Measurements from ENCODE around the gene FSCN2.

The FSCN2 gene

GRCh38 chr17:81487487-81488275 lies 40.5 kb upstream of the FSCN2 start:
- DNase-seq (ENCODE audit: low spot score), result peak; percentile 98
- TF ChIP-seq CTCF (IDR thresholded peaks at IDR 0.05; ENCODE audit: borderline replicate concordance, control extremely low read depth, extremely low read depth, insufficient read depth, missing control alignments), result no peak
- in situ Hi-C loops (cut with MboI; ENCODE audit: low sequenced_read_pairs, unreplicated experiment), result loop anchor here (10.0 kb wide), 1 partner anchor 233 kb away; no protein-coding TSS in a partner anchor

- no peak for DNase-seq (ENCODE audit: low spot score)
- in situ Hi-C loops (cut with MboI; ENCODE audit: low sequenced_read_pairs, unreplicated experiment), result loop anchor here (10.0 kb wide), 1 partner anchor 234 kb away; no protein-coding TSS in a partner anchor
These were observed 39.8 kb upstream of the FSCN2 start for GRCh38 chr17:81488276-81488860.

GRCh38 chr17:81489012-81489997 lies 38.9 kb upstream of the FSCN2 start:
- in situ Hi-C loops (cut with MboI; ENCODE audit: low sequenced_read_pairs, unreplicated experiment), result loop anchor here (10.0 kb wide), 1 partner anchor 235 kb away; no protein-coding TSS in a partner anchor
- no peak for DNase-seq (ENCODE audit: low spot score)
- no peak for TF ChIP-seq CTCF (IDR thresholded peaks at IDR 0.05; ENCODE audit: borderline replicate concordance, control extremely low read depth, extremely low read depth, insufficient read depth, missing control alignments)

More at GRCh38 chr17:81488276-81488860, 39.8 kb upstream of the FSCN2 start:
- TF ChIP-seq CTCF (IDR thresholded peaks at IDR 0.05; ENCODE audit: borderline replicate concordance, control extremely low read depth, extremely low read depth, insufficient read depth, missing control alignments), result no peak

- no peak for TF ChIP-seq CTCF (IDR thresholded peaks at IDR 0.05; ENCODE audit: borderline replicate concordance, control extremely low read depth, extremely low read depth, insufficient read depth, missing control alignments)
- in situ Hi-C loops (cut with MboI; ENCODE audit: low sequenced_read_pairs, unreplicated experiment), result loop anchor here (10.0 kb wide), 1 partner anchor 235 kb away; no protein-coding TSS in a partner anchor
- DNase-seq (ENCODE audit: low spot score), result no peak
These were observed 37.9 kb upstream of the FSCN2 start for GRCh38 chr17:81489998-81490992.

GRCh38 chr17:81491181-81491581 lies 37.0 kb upstream of the FSCN2 start:
- no peak for TF ChIP-seq CTCF (IDR thresholded peaks at IDR 0.05; ENCODE audit: borderline replicate concordance, control extremely low read depth, extremely low read depth, insufficient read depth, missing control alignments)
- in situ Hi-C loops (cut with MboI; ENCODE audit: low sequenced_read_pairs, unreplicated experiment), result no loop called here
- DNase-seq (ENCODE audit: low spot score), result no peak
